HEK293 (cell line): ENCODE results near the gene MLPH.
"Not testable (repeated sequence)": the region's sequence is repeated elsewhere in the genome, so short reads cannot be mapped to it uniquely, and the experiment has no call there.

Experiments
- CTCF ChIA-PET: fragments of 350-600 bp; formaldehyde crosslinking; extraction: SDS; loops from one replicate; lab custom pipeline; 2021; ENCODE audit warnings: antibody characterized with exemption; lab: Yijun Ruan, JAX
- POLR2A ChIA-PET: fragments of 300-600 bp; formaldehyde crosslinking; extraction: SDS; loops from one replicate; lab custom pipeline; 2020; ENCODE audit warnings: antibody characterized with exemption, inconsistent platforms; lab: Yijun Ruan, JAX
- H3K27ac ChIP-seq: fragments of 200-500 bp; sonication (Bioruptor generic); 2 replicates; pipeline ENCODE4 v1.5.1; 2014; ENCODE audit warnings: low read depth, low read length, control low read depth, inconsistent platforms; ENCODE audit errors: extremely low read depth
- H3K36me3 ChIP-seq, 2 experiments: fragments of 200-500 bp in 1 of 2; sonication (Bioruptor generic) in 1 of 2; 1 replicate in 1 of 2; 2 replicates in 1 of 2; pipeline ENCODE4 v1.5.1; 2014 to 2017; ENCODE audit warnings: inconsistent platforms in 2 of 2, low read length in 2 of 2; ENCODE audit not compliant: control insufficient read depth in 2 of 2, insufficient read depth in 1 of 2
- H3K4me1 ChIP-seq: fragments of 200-500 bp; sonication (Bioruptor generic); 2 replicates; pipeline ENCODE4 v1.5.1; 2014; ENCODE audit warnings: mild to moderate bottlenecking, low read length, inconsistent platforms; ENCODE audit not compliant: control insufficient read depth, insufficient read depth
- H3K4me3 ChIP-seq: 2 replicates; pipeline ENCODE4 v1.5.1; 2011; ENCODE audit warnings: low read depth, mild to moderate bottlenecking, control low read depth, low read length, moderate library complexity
- H3K9me3 ChIP-seq: fragments of 200-500 bp; sonication (Bioruptor generic); 2 replicates; pipeline ENCODE4 v1.5.1; 2014; ENCODE audit warnings: low read depth, low read length, inconsistent platforms; ENCODE audit not compliant: control insufficient read depth, insufficient read depth
- GLI4 ChIP-seq: fragments of 450-650 bp; formaldehyde crosslinking; IDR thresholded peaks from 2 replicates; pipeline ENCODE4 v1.5.1; 2016; ENCODE audit warnings: missing biosample characterization, missing genetic modification characterization
- HOXC10 ChIP-seq: sonication (generic); formaldehyde crosslinking; IDR thresholded peaks from 2 replicates; pipeline ENCODE4 v1.8.1; 2023; ENCODE audit warnings: mild to moderate bottlenecking, missing genetic modification reagents
- KLF1 ChIP-seq: fragments of 450-650 bp; formaldehyde crosslinking; IDR thresholded peaks from 2 replicates; pipeline ENCODE4 v1.5.1; 2016; ENCODE audit warnings: missing biosample characterization, missing genetic modification characterization
- KLF17 ChIP-seq: fragments of 450-650 bp; formaldehyde crosslinking; IDR thresholded peaks from 2 replicates; pipeline ENCODE4 v1.5.1; 2016; ENCODE audit warnings: missing biosample characterization, missing genetic modification characterization
- KLF7 ChIP-seq: fragments of 450-650 bp; formaldehyde crosslinking; IDR thresholded peaks from 2 replicates; pipeline ENCODE4 v1.5.1; 2016; ENCODE audit warnings: missing biosample characterization, missing genetic modification characterization, borderline replicate concordance
- PRDM10 ChIP-seq: fragments of 450-650 bp; formaldehyde crosslinking; IDR thresholded peaks from 2 replicates; pipeline ENCODE4 v1.5.1; 2016; ENCODE audit warnings: missing biosample characterization, missing genetic modification characterization
- SCRT1 ChIP-seq: fragments of 450-650 bp; formaldehyde crosslinking; IDR thresholded peaks from 2 replicates; pipeline ENCODE4 v1.5.1; 2016; ENCODE audit warnings: missing biosample characterization, missing genetic modification characterization, borderline replicate concordance
- SCRT2 ChIP-seq: fragments of 450-650 bp; formaldehyde crosslinking; IDR thresholded peaks from 2 replicates; pipeline ENCODE4 v1.5.1; 2016; ENCODE audit warnings: missing biosample characterization, missing genetic modification characterization
- ZBTB21 ChIP-seq: fragments of 450-650 bp; formaldehyde crosslinking; IDR thresholded peaks from 2 replicates; pipeline ENCODE4 v1.5.1; 2017; ENCODE audit warnings: missing biosample characterization, missing genetic modification characterization
- ZEB2 ChIP-seq: fragments of 450-650 bp; formaldehyde crosslinking; IDR thresholded peaks from 2 replicates; pipeline ENCODE4 v1.5.1; 2016; ENCODE audit warnings: missing biosample characterization, missing genetic modification characterization
- ZFP41 ChIP-seq: fragments of 450-650 bp; formaldehyde crosslinking; IDR thresholded peaks from 2 replicates; pipeline ENCODE4 v1.5.1; 2016; ENCODE audit warnings: missing biosample characterization, missing genetic modification characterization, borderline replicate concordance
- ZNF132 ChIP-seq: fragments of 450-650 bp; formaldehyde crosslinking; IDR thresholded peaks from 2 replicates; pipeline ENCODE4 v1.5.1; 2017; ENCODE audit warnings: missing biosample characterization, missing genetic modification characterization, borderline replicate concordance
- ZNF157 ChIP-seq: fragments of 450-650 bp; formaldehyde crosslinking; IDR thresholded peaks from 2 replicates; pipeline ENCODE4 v1.5.1; 2016; ENCODE audit warnings: missing biosample characterization, missing genetic modification characterization
- ZNF394 ChIP-seq: fragments of 450-650 bp; formaldehyde crosslinking; IDR thresholded peaks from 2 replicates; pipeline ENCODE4 v1.5.1; 2016; ENCODE audit warnings: missing biosample characterization, missing genetic modification characterization, mild to moderate bottlenecking, moderate library complexity, borderline replicate concordance
- ZNF433 ChIP-seq: fragments of 450-650 bp; formaldehyde crosslinking; IDR thresholded peaks from 2 replicates; pipeline ENCODE4 v1.5.1; 2016; ENCODE audit warnings: missing biosample characterization, missing genetic modification characterization, low read depth
- ZNF549 ChIP-seq: fragments of 450-650 bp; IDR thresholded peaks from 2 replicates; pipeline ENCODE4 v1.5.1; 2018; ENCODE audit warnings: missing biosample characterization, missing genetic modification characterization, mild to moderate bottlenecking, inconsistent platforms, moderate library complexity
- ZNF585B ChIP-seq: fragments of 450-650 bp; formaldehyde crosslinking; IDR thresholded peaks from 2 replicates; pipeline ENCODE4 v1.5.1; 2016; ENCODE audit warnings: missing biosample characterization, missing genetic modification characterization
- ZNF623 ChIP-seq: fragments of 450-650 bp; formaldehyde crosslinking; IDR thresholded peaks from 2 replicates; pipeline ENCODE4 v1.5.1; 2016; ENCODE audit warnings: missing biosample characterization, missing genetic modification characterization
- ZNF645 ChIP-seq: fragments of 450-650 bp; formaldehyde crosslinking; IDR thresholded peaks from 2 replicates; pipeline ENCODE4; 2016; ENCODE audit warnings: missing biosample characterization, missing genetic modification characterization
- ZNF658 ChIP-seq: fragments of 450-650 bp; formaldehyde crosslinking; IDR thresholded peaks from 2 replicates; pipeline ENCODE4; 2016; ENCODE audit warnings: missing biosample characterization, missing genetic modification characterization
- ZNF677 ChIP-seq: fragments of 450-650 bp; IDR thresholded peaks from 2 replicates; pipeline ENCODE4 v1.5.0; 2018; ENCODE audit warnings: missing biosample characterization, mild to moderate bottlenecking, missing genetic modification characterization, moderate library complexity
- ZNF76 ChIP-seq: fragments of 450-650 bp; formaldehyde crosslinking; IDR thresholded peaks from 2 replicates; pipeline ENCODE4; 2016; ENCODE audit warnings: low read depth, missing biosample characterization, missing genetic modification characterization, borderline replicate concordance
- ZNF837 ChIP-seq: fragments of 450-650 bp; formaldehyde crosslinking; IDR thresholded peaks from 2 replicates; pipeline ENCODE4 v1.5.1; 2016; ENCODE audit warnings: missing biosample characterization, missing genetic modification characterization
- ZSCAN23 ChIP-seq: fragments of 450-650 bp; formaldehyde crosslinking; IDR thresholded peaks from 2 replicates; pipeline ENCODE4 v1.5.1; 2016; ENCODE audit warnings: missing biosample characterization, missing genetic modification characterization

The MLPH gene

GRCh38 chr2:237466211-237466610 is 20.8 kb upstream of the MLPH start:
- CTCF ChIA-PET: interaction anchor here (1.1 to 1.2 kb wide), 2 partner anchors 9 to 106 kb away, joined by 3 to 5 read pairs; no protein-coding TSS in a partner anchor
- TF ChIP-seq ZNF645 (tag by site-specific recombination) (no peak), ZEB2 (tag by site-specific recombination) (no peak), ZNF658 (tag by site-specific recombination) (no peak), KLF7 (tag by site-specific recombination) (no peak), HOXC10 (CRISPR knock-in tag) (no peak), ZNF585B (tag by site-specific recombination) (no peak), ZNF549 (tag by site-specific recombination) (no peak), ZNF157 (tag by site-specific recombination) (no peak), KLF1 (no peak), ZNF677 (tag by site-specific recombination) (no peak), PRDM10 (tag by site-specific recombination) (no peak), ZFP41 (no peak), ZSCAN23 (tag by site-specific recombination) (no peak), ZNF433 (tag by site-specific recombination) (no peak), ZNF837 (no peak), ZNF623 (tag by site-specific recombination) (no peak), ZBTB21 (tag by site-specific recombination) (no peak), GLI4 (tag by site-specific recombination) (no peak), KLF17 (tag by site-specific recombination) (no peak), ZNF132 (tag by site-specific recombination) (no peak)
- TF ChIP-seq, all 188 proteins: peak for 0
- Histone ChIP-seq H3K9me3 (no peaks in the 10 kb centered on the region), H3K27ac (no peak overlapping the region), H3K36me3 (no peaks in the 10 kb centered on the region), H3K4me1 (no peaks in the 10 kb centered on the region), H3K4me3 (no peak overlapping the region)
- POLR2A ChIA-PET: no interaction called here

- POLR2A ChIA-PET: no interaction called here
- Histone ChIP-seq H3K36me3 (no peaks in the 10 kb centered on the region), H3K4me3 (no peak overlapping the region), H3K9me3 (no peaks in the 10 kb centered on the region), H3K4me1 (no peaks in the 10 kb centered on the region), H3K27ac (no peak overlapping the region)
- CTCF ChIA-PET: interaction anchor here (4.6 kb wide), 1 partner anchor 46 kb away, joined by 23 read pairs; no protein-coding TSS in a partner anchor
- TF ChIP-seq ZEB2 (tag by site-specific recombination): no peak
- TF ChIP-seq SCRT2 (tag by site-specific recombination): peak; percentile 70
- TF ChIP-seq ZNF76: no peak
- TF ChIP-seq ZNF394: peak; percentile 30; the same call in 1 of the 2 replicates
- peak; percentile 57; the same call in 1 of the 2 replicates for TF ChIP-seq SCRT1 (tag by site-specific recombination)
Measured at GRCh38 chr2:237467447-237468179, 19.4 kb upstream of the MLPH start.

GRCh38 chr2:237469410-237469809 is 17.6 kb upstream of the MLPH start:
- H3K4me1 ChIP-seq, H3K27ac ChIP-seq, H3K9me3 ChIP-seq, H3K36me3 ChIP-seq, H3K4me3 ChIP-seq: not testable (repeated sequence)
- ChIA-PET POLR2A (interaction anchor here (0.6 kb wide), 1 partner anchor 1290 kb away, joined by 3 read pairs; no protein-coding TSS in a partner anchor), CTCF (interaction anchor here (0.7 to 4.6 kb wide), 4 partner anchors 22 to 59 kb away, joined by 3 to 23 read pairs (median 4); no protein-coding TSS in a partner anchor)
